HG03097 (cell line): ENCODE data around the gene FUT8.
"Not testable (repeated sequence)": the region's sequence is repeated elsewhere in the genome, so short reads cannot be mapped to it uniquely, and the experiment has no call there.

Source experiments
- ATAC-seq: cut with Tn5 transposase; IDR thresholded peaks from one replicate; pipeline ENCODE4 v1.9.1; 2021; ENCODE audit not compliant: unreplicated experiment, low FRiP score

FUT8 gene

GRCh38 chr14:65414961-65415589 is 2.5 kb downstream of the FUT8 start:
- ATAC-seq: no peak

DNA sequence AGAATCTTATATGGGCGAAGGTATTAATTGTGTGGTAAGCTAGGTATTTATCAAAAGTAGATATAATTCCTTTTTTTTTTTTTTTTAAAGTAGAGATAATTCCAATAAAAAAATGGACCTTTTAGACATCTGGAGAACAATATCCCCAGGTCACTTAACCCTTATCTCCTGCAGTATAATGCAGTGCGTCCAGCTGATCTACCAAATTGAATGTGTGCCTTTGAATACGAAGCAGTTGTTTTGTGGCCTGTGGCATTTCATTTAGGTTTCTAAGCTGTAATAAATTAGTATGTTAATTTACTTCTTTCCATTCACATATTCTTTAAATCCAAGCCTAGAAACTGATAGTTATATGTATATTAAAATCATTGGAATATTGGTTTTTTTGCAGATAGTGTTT is 3.1 kb downstream of the FUT8 start:
- ATAC-seq: no peak

- no peak for ATAC-seq
These were observed 7.2 kb downstream of the FUT8 start for GRCh38 chr14:65419593-65420252.

- no peak for ATAC-seq
These were observed 8.9 kb downstream of the FUT8 start for GRCh38 chr14:65421201-65421981.

DNA sequence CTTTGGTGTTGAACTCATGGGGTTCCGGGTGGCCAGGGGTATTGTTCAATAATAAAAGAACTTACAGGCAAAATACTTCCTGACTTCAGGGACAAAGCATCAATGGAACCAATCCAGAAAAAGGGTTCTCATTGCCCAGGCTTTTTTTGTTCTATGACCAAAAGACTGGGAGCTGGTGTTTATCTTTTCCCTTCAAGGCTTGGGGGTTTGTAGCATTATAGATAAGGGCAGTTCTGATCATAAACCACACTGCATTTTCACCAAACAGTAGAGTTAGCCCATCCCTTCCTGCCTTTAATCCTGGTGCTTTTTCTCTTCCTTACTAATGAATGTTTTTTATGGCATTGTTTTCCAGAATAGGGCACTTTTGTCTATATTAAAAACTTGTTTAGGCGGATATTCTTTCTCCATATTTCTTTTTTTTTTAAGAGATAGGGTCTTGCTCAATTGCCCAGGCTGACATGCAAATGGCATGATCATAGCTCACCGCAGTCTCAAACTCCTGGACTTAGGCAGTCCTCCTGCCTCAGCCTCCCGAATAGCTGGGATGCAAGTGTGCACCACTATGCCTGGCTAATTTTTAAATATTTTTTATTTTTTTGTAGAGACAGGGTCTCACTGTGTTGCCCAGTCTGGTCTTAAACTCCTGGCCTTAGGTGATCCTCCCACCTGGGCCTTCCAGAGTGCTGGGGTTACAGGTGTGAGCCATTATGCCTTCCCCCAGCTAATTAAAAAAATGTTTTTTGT is 9.7 kb downstream of the FUT8 start:
- no peak for ATAC-seq

GRCh38 chr14:65423982-65424381 is 11.5 kb downstream of the FUT8 start:
- ATAC-seq: no peak

DNA sequence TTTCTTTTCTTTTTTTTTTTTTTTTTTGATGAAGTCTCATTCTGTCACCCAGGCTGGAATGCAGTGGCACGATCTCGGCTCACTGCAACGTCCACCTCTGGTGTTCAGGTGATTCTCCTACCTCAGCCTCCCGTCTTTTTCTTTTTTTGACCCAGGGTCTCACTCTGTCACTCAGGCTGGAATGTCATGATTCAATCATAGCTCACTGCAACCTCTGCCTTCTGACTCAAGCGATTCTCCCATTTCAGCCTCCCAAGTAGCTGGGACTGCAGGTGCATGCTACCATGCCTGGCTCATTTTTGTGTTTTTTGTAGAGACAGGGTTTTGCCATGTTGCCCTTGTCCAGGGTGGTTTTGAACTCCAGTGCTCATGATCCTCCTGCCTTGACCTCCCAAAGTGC is 12.0 kb downstream of the FUT8 start:
- ATAC-seq: no peak

GRCh38 chr14:65425885-65426284 is 13.4 kb downstream of the FUT8 start:
- ATAC-seq: no peak

DNA sequence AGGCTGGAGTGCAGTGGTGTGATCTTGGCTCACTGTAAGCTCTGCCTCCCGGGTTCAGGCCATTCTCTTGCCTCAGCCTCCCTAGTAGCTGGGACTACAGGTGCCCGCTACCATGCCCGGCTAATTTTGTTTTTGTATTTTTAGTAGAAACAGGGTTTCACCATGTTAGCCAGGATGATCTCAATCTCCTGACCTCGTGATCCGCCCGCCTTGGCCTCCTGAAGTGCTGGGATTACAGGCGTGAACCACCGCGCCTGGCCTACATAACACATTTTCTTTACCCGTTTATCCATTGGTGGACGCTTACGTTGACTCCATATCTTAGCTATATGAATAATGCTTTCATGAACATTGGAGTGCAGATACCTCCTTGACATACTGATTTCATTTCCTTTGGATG is 14.4 kb downstream of the FUT8 start:
- ATAC-seq: not testable (repeated sequence)

DNA sequence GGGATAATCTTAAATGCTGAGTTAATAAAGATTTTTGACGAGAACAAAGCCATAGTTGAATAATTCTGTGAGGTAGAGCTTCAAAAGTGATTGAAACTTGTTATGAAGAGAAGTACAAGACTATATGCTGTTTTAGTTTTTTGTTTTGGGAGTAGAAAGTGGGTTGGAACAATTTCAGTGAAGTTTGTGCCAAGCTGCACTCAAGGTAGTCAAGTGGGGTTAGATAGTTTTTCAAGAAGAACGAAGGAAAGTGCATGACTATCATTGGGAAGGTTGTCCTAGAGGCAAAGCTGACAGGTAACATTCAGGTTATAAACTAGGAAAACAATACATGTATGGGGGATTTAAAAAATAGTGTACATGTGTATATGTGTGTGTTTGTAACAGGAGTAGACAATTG is 16.2 kb downstream of the FUT8 start:
- ATAC-seq: no peak

DNA sequence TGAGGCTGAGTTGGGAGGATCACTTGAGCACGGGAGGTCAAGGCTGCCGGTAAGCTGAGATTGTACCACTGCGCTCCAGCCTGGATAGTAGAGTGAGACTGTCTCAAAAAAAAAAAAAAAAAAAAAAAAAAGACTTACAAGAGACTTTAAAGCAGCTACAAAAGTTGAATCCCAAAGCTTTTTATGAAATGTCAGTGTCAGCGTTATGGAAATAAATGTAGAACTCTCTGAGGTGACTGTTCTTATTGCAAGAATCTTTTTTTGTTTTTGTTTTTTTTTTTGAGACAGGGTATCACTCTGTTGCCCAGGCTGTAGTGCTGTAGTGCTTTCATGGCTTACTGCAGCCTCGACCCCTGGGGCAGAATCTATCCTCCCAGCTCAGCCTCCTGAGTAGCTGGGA is 17.2 kb downstream of the FUT8 start:
- ATAC-seq: no peak

DNA sequence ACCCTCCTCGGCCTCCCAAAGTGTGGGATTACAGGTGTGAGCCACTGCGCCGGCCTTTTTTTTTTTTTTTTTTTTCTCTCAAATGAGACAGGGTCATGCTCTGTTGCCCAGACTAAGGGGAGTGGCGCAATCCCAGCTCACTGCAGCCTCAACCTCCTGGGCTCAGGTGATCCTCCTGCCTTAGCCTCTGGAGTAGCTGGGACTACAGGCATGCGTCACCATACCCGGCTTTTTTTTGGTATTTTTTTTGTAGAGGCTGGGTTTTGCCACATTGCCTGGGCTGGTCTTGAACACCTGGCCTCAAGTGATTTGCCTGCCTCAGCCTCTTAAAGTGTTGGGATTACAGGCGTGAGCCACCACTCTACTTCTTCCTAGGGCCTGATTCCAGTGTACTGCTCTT is 18.7 kb downstream of the FUT8 start:
- no peak for ATAC-seq

GRCh38 chr14:65431951-65432350 is 19.4 kb downstream of the FUT8 start:
- ATAC-seq: no peak

DNA sequence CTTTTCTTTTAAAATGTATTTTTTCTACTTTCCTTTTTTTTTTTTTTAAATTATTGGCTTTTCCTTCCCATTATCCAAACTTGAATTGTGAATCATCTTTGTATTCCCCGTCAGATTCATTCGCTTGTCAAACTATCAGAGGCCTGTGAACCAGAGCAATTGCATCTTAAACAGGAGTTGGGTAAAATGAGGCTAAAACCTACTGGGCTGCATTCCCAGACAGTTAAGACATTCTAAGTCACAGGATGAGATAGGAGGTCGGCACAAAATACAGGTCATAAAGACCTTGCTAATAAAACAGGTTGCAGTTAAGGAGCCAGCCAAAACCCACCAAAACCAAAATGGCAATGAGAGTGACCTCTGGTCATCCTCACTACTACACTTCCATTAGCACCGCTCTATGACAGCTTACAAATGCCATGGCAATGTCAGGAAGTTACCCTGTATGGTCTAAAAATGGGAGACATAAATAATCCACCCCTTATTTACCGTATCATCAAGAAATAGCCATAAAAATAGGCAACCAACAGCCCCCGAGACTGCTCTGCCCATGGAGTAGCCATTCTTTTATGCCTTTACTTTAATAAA is 19.9 kb downstream of the FUT8 start:
- no peak for ATAC-seq

GRCh38 chr14:65433157-65433556 is 20.6 kb downstream of the FUT8 start:
- ATAC-seq: no peak

- ATAC-seq: no peak
These were observed 21.1 kb downstream of the FUT8 start for GRCh38 chr14:65433646-65434045.

DNA sequence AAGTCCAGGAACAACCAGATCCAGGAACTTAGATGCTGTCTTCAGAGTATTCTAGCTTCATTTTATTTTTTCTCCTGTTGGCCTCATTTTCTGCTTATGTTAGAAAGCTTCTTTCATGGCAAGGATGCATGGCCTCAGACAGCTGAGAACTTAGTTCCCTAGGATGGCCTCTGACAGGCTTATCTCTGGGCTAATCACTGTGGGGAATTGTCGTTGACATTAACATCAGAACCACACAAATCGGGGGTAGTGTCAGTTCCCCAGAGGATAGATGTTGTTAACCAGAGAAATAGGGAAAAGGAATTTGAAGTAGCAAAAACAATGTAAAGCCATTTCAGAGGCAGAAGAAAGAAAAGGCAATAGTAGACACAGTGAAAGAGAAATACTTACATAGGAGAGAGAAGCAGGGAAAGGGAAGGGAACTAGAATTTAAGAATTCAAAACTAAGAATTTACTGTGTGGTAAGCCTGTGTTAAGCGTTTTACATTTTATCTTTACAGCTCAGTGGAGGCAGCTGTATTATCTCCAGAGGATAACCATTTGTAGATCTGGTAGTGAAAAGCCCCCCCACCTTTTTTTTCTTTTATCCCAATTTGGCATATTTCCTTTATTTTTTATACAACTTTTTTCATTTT is 21.8 kb downstream of the FUT8 start:
- ATAC-seq: no peak

DNA sequence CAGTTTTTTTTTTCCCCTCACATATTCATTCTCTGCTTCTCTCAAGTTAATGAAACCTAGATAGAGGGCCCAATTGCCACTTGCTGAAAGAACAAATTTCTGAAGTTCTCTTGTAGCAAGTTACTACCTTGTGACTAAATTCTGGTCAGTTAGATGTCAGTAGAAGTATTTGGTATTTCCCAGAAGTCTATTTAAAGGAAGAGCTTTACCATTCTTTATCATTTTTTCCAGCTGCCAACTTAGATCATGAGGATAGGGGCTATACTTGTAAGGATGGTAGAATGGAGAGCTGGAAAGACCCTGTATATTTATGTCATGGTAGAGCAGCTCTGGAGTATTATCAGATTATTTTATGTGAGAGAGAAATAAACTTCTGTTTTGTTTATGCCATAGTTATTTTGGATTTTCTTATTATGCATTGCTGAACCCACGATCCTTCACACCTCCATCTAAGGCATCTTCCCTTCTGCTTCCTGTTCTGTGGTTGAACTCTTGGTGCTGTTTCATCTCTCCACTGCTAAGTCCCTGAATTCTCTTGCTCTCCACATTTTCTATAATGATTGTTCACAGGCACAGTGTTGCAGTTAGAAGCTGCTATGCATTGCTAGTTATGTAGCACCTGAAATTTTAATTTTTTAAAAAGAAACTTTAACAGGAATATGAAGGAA is 25.9 kb downstream of the FUT8 start:
- ATAC-seq: no peak

DNA sequence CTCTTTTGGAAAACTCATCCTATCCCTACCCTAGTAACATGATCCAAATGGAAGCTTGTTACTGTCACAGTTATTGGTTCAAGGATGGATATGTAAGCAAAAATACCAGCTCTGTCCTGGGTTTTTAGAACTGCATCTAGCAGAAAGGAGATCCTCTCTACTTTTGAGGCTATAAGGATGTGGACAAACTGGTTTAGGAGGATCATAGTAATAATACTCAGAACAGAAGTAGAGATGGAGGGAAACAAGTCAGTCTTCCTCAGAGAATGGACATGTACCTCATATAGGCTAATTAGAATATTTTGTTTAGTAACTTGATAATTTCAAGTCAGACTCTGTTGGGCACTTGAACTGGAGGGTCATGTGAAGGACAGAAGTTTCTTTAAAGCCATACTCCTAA is 26.6 kb downstream of the FUT8 start:
- no peak for ATAC-seq

DNA sequence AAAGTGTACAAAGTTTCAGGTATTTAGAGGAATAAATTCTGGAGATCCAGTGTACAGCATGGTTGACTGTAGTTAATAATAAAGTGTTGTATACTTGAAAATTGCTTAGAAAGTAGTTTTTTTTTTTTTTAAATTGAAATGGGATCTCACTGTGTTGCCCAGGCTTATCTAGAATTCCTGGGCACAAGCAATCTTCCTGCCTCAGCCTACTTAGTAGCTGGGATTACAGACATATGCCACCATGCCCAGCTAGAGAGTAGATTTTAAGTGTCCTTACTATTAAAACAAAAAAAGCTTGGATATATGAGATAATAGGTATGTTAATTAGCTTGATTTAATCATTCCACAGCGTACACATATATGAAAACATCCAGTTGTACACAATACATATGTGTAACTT is 27.7 kb downstream of the FUT8 start:
- no peak for ATAC-seq
